Endothelial cell of umbilical vein (primary cell): ENCODE results near the gene CALU. TPM values are rescaled to one million over a fixed set of nuclear protein-coding genes. Genes with fewer than 3 reads are reported as not detected.

ENCODE experiments used
- BruUV-seq: library from RNA; stranded (reverse); fragments of 400-500 nt; replicated peaks from 2 replicates; lab custom pipeline; 2021; lab: Mats Ljungman, UMichigan
- CTCF ChIA-PET: fragments of 300-600, 350-600 bp; sonication (Branson Sonifier 250); formaldehyde crosslinking; loops from one replicate; lab custom pipeline; 2021; ENCODE audit warnings: antibody characterized with exemption, inconsistent platforms; lab: Charles Lee
- POLR2A ChIA-PET: fragments of 300-600, 350-600 bp; sonication (Branson Sonifier 250); formaldehyde crosslinking; loops from one replicate; lab custom pipeline; 2021; ENCODE audit warnings: antibody characterized with exemption, inconsistent platforms; lab: Charles Lee
- DNase-seq: peaks from one replicate; pipeline ENCODE4 v3.0.0-alpha.2; 2011; ENCODE audit warnings: low read depth, low spot score
- FAIRE-seq: peaks from 2 replicates; lab custom pipeline; 2011; peaks lifted over from hg19 to GRCh38; lab: Jason Lieb, UNC
- H2AFZ ChIP-seq: 2 replicates; pipeline ENCODE4 v1.6.0; 2012; ENCODE audit warnings: low read depth, low read length, control low read depth, inconsistent platforms
- H3K27ac ChIP-seq: 2 replicates; pipeline ENCODE4 v1.5.1; 2011; ENCODE audit warnings: low read depth, mild to moderate bottlenecking, control low read depth, low read length, moderate library complexity; ENCODE audit not compliant: insufficient read depth
- H3K27me3 ChIP-seq, 2 experiments: 2 replicates each; pipeline versions ENCODE4 v1.6.0 to v1.6.1; 2011; ENCODE audit warnings: low read length in 2 of 2, mixed read lengths in 1 of 2; ENCODE audit not compliant: control insufficient read depth in 2 of 2, insufficient read depth in 2 of 2
- H3K36me3 ChIP-seq, 2 experiments: 2 replicates in 1 of 2; 3 replicates in 1 of 2; pipeline ENCODE4 v1.5.1; 2011; ENCODE audit warnings: low read length in 2 of 2, mild to moderate bottlenecking in 1 of 2, moderate library complexity in 1 of 2; ENCODE audit not compliant: control insufficient read depth in 2 of 2, insufficient read depth in 2 of 2; ENCODE audit errors: extremely low read depth in 1 of 2
- H3K4me1 ChIP-seq: 3 replicates; pipeline ENCODE4 v1.5.1; 2011; ENCODE audit warnings: mild to moderate bottlenecking, low read length; ENCODE audit not compliant: control insufficient read depth, insufficient read depth; ENCODE audit errors: extremely low read depth
- H3K4me2 ChIP-seq: 2 replicates; pipeline ENCODE4 v1.6.1; 2011; ENCODE audit warnings: low read length, control low read depth, mixed read lengths; ENCODE audit not compliant: insufficient read depth
- H3K4me3 ChIP-seq, 3 experiments: fragments of 200-600 bp in 1 of 3; sonication (generic), shearing (Covaris generic) in 1 of 3; replicated peaks in 1 of 3; 2 replicates each; pipeline ENCODE4 v1.5.1; 2011 to 2016; ENCODE audit warnings: control low read depth in 3 of 3, low read length in 3 of 3, mild to moderate bottlenecking in 2 of 3, inconsistent platforms in 1 of 3, low read depth in 1 of 3, moderate library complexity in 1 of 3; ENCODE audit not compliant: insufficient read depth in 1 of 3
- H3K79me2 ChIP-seq: 2 replicates; pipeline ENCODE4 v1.6.0; 2012; ENCODE audit warnings: low read length, inconsistent platforms; ENCODE audit not compliant: control insufficient read depth, insufficient read depth
- H3K9ac ChIP-seq: replicated peaks from 2 replicates; pipeline ENCODE3; 2011; ENCODE audit warnings: low read length, control low read depth; ENCODE audit not compliant: insufficient read depth; ENCODE audit errors: extremely low read depth
- H3K9me1 ChIP-seq: replicated peaks from 3 replicates; pipeline ENCODE4 v1.6.0; 2011; ENCODE audit warnings: mild to moderate bottlenecking, low read length; ENCODE audit not compliant: control insufficient read depth, insufficient read depth; ENCODE audit errors: extremely low read depth
- H3K9me3 ChIP-seq: replicated peaks from 2 replicates; pipeline ENCODE4 v1.5.1; 2012; ENCODE audit warnings: low read length, inconsistent platforms; ENCODE audit not compliant: control insufficient read depth, insufficient read depth
- H4K20me1 ChIP-seq: replicated peaks from 2 replicates; pipeline ENCODE3; 2011; ENCODE audit warnings: mild to moderate bottlenecking, low read length; ENCODE audit not compliant: control insufficient read depth, insufficient read depth; ENCODE audit errors: extremely low read depth
- CTCF ChIP-seq, 2 donors: IDR thresholded peaks; 1 replicate in 1 of 2; 2 replicates in 1 of 2; pipeline ENCODE4 v1.5.1; 2011; ENCODE audit warnings: low read length in 2 of 2, mild to moderate bottlenecking in 2 of 2, moderate library complexity in 2 of 2, control low read depth in 1 of 2, inconsistent platforms in 1 of 2, low read depth in 1 of 2; ENCODE audit not compliant: insufficient read depth in 1 of 2; ENCODE audit errors: extremely low read depth in 1 of 2
- EZH2 ChIP-seq: IDR thresholded peaks from 2 replicates; pipeline ENCODE4 v1.6.1; 2012; ENCODE audit warnings: borderline replicate concordance, low read depth, mild to moderate bottlenecking, moderate library complexity, low read length, inconsistent platforms; ENCODE audit not compliant: severe bottlenecking
- FOS ChIP-seq: IDR thresholded peaks from 2 replicates; pipeline ENCODE4 v1.6.1; 2011; ENCODE audit warnings: mild to moderate bottlenecking, low read length, moderate library complexity, borderline replicate concordance; ENCODE audit not compliant: insufficient read depth
- GATA2 ChIP-seq: IDR thresholded peaks from 2 replicates; pipeline ENCODE4 v1.7.0; 2011; ENCODE audit warnings: low read depth, mild to moderate bottlenecking, moderate library complexity, mixed read lengths, low read length; ENCODE audit not compliant: insufficient read length, insufficient read depth
- JUN ChIP-seq: IDR thresholded peaks from 2 replicates; pipeline ENCODE4 v1.6.1; 2011; ENCODE audit warnings: borderline replicate concordance, low read depth; ENCODE audit not compliant: insufficient read length, insufficient read depth
- MAX ChIP-seq: IDR thresholded peaks from 2 replicates; pipeline ENCODE4 v1.6.1; 2011; ENCODE audit not compliant: insufficient read depth, insufficient read length
- MYC ChIP-seq: IDR thresholded peaks from one replicate; pipeline ENCODE4 v1.6.1; 2011; ENCODE audit warnings: mild to moderate bottlenecking, low read depth, low read length
- POLR2A ChIP-seq: IDR thresholded peaks from 2 replicates; pipeline ENCODE4 v1.6.1; 2012; ENCODE audit warnings: low read depth, mild to moderate bottlenecking, control low read depth, low read length
- POLR2AphosphoS5 ChIP-seq: IDR thresholded peaks from 2 replicates; pipeline ENCODE4 v1.6.1; 2012; ENCODE audit warnings: low read depth, mild to moderate bottlenecking, control low read depth, low read length, moderate library complexity; ENCODE audit not compliant: insufficient read depth
- dilution Hi-C: fragments of 300-500 bp; cut with MboI; formaldehyde crosslinking; loops from one replicate; pipeline ENCODE4 v1.15.0; 2019; ENCODE audit warnings: low sequenced_read_pairs; ENCODE audit not compliant: extremely low pct_ligation_motif_present
- intact Hi-C: fragments of 100-400 bp; cut with micrococcal nuclease; formaldehyde crosslinking; loops from one replicate; pipeline ENCODE4 v1.10.0; 2022
- polyA plus RNA-seq, 4 experiments: library from polyadenylated mRNA; depleted of rRNA in 3 of 4; stranded (reverse) in 3 of 4; unstranded in 1 of 4; fragments of >200 nt; gene quantifications; 2 replicates each; pipeline versions ENCODE4 v1.2.1 to v1.2.3, GENCODE V29; 2011 to 2012; ENCODE audit warnings: missing spikeins in 1 of 4
- total RNA-seq: library from RNA; stranded (reverse); gene quantifications from 2 replicates; pipeline ENCODE4 v1.2.3, GENCODE V29; 2021

CALU gene
- total and polyA plus RNA-seq, 2 donors (not counting 3 experiments of a cell fraction or from before 2014, with no cell fraction given), result 135 to 257 TPM

- DNase-seq, result no peak
- TF ChIP-seq GATA2, result no peak
- no peak for TF ChIP-seq POLR2AphosphoS5
- no peak for TF ChIP-seq MYC
- TF ChIP-seq CTCF (IDR thresholded peaks at IDR 0.05; ENCODE audit: extremely low read depth in 1 of 2, insufficient read depth in 1 of 2, low read depth in 1 of 2, low read length in 2 of 2), result no peak
- no peak for TF ChIP-seq EZH2
- no peak for TF ChIP-seq FOS
- no peak for TF ChIP-seq POLR2A
- TF ChIP-seq JUN, result no peak
- no peak for TF ChIP-seq MAX
- dilution Hi-C loops, result no loop called here
- Histone ChIP-seq H3K4me1 (no peaks in the 10 kb centered on the region), H3K36me3 (no peaks in the 10 kb centered on the region), H3K27ac (no peak overlapping the region), H2AFZ (no peak overlapping the region), H3K9ac (no peak overlapping the region), H3K9me3 (no peaks in the 10 kb centered on the region), H3K4me3 (no peak overlapping the region), H3K27me3 (peaks cover 9 to 16% of the 10 kb centered on the region in 2 experiments), H3K79me2 (no peaks in the 10 kb centered on the region), H4K20me1 (no peaks in the 10 kb centered on the region), H3K4me2 (no peak overlapping the region), H3K9me1 (no peaks in the 10 kb centered on the region)
- POLR2A ChIA-PET, result no interaction called here
- no TSS peak for BruUV-seq
- CTCF ChIA-PET, result no interaction called here
- no peak for FAIRE-seq
- intact Hi-C loops, result no loop called here
Measured at GRCh38 chr7:128810997-128811396, 71.8 kb downstream of the CALU start.
